ENCODE results near the gene TAS1R3. TPM values are rescaled to one million over a fixed set of nuclear protein-coding genes. Genes with fewer than 3 reads are reported as not detected.

Gene TAS1R3
- total and polyA plus RNA-seq, 10 of the 15 experiments (the other 5 are each of a cell fraction or from before 2014, with no cell fraction given): 0.04 to 0.51 (median 0.08) TPM; not detected in 3

DNA sequence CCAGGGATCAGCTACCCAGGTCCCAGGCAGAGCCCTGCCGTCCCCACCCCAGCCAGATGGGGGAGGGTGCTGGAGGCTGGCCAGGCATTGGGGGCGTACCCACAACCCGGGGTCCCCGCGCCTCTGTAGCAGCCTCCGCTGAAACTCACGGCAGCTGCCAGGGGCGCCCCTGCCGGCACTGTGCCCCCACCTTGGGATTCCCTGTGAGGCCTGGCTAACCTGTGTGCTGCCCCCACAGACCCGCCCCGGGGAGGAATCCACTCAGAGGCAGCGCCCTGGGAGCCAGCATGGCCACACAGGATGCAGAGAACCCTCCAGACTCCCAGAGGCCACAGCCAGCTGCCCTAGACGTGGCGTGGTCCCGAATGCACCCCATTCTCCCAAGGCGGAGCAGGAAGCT is 14.3 kb downstream of the TAS1R3 start (continued):
- TF ChIP-seq, protein P1, sequence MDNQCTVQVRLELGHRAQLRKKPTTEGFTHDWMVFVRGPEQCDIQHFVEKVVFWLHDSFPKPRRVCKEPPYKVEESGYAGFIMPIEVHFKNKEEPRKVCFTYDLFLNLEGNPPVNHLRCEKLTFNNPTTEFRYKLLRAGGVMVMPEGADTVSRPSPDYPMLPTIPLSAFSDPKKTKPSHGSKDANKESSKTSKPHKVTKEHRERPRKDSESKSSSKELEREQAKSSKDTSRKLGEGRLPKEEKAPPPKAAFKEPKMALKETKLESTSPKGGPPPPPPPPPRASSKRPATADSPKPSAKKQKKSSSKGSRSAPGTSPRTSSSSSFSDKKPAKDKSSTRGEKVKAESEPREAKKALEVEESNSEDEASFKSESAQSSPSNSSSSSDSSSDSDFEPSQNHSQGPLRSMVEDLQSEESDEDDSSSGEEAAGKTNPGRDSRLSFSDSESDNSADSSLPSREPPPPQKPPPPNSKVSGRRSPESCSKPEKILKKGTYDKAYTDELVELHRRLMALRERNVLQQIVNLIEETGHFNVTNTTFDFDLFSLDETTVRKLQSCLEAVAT (IDR thresholded peaks at IDR 0.05): no peak

DNA sequence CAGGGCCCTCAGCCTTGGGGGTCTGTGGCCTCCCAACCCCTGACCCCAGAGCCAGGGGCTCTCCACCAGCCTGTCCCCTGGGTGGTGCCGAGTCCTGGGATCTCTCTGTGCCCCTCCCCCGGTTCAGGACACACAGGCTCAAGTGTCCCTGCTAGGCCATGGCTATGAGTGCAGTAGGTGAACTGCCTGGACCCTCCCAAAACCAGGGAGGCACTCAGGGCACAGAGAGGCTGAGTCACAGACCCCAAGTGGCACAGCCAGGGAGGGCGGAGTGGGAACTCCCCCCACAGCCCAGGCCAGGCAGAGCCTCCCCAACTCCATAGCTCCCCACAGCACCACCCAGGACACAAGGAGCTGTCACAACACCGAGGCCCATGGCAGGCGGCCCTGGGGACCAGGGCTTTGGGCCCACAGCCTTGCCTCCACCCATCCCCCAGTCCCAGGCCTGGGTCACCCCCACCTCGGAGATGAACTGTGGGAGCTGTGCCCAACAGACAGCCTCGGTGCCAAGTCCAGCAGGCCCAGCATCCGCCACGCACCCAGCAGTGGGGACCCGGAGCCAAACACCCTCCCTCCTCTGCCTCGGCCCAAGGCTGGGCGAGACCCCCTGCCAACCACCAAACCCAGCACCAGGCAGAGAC is 14.9 kb downstream of the TAS1R3 start:
- RAD21 ChIA-PET (ENCODE audit: unreplicated experiment): interaction anchor here (0.9 kb wide), 1 partner anchor 8 kb away, joined by 3 read pairs; no protein-coding TSS in a partner anchor
- Histone ChIP-seq H3K9me3 (replicated peaks; ENCODE audit: control insufficient read depth, insufficient read depth, low read length) (no peaks in the 10 kb centered on the region), H3K27ac (ENCODE audit: control insufficient read depth, insufficient read depth) (no peak overlapping the region), H2AFZ (ENCODE audit: control insufficient read depth, low read depth, low read length) (no peak overlapping the region), H3K36me3 (ENCODE audit: control insufficient read depth in 2 of 2, insufficient read depth in 2 of 2, low read length in 1 of 2) (peaks cover 0 to under 1% of the 10 kb centered on the region in 2 experiments; a peak in 1 of 4 replicates), H3K79me2 (ENCODE audit: control insufficient read depth, insufficient read depth, low read length) (peaks cover 2% of the 10 kb centered on the region), H3K4me2 (ENCODE audit: control insufficient read depth, insufficient read depth) (no peak overlapping the region; the same call in 1 of the 2 replicates), H3K4me1 (ENCODE audit: control insufficient read depth, insufficient read depth, low read length) (peaks cover 6% of the 10 kb centered on the region; the same call in 1 of the 2 replicates), H3K27me3 (replicated peaks in 1 of 2; ENCODE audit: control insufficient read depth in 2 of 2, insufficient read depth in 2 of 2, low read length in 1 of 2) (no peaks in the 10 kb centered on the region), H3K4me3 (no peak overlapping the region), H3K9ac (ENCODE audit: control insufficient read depth, insufficient read depth, low read length) (no peak overlapping the region), H4K20me1 (ENCODE audit: control insufficient read depth, insufficient read depth) (no peaks in the 10 kb centered on the region)
- DNase-seq (ENCODE audit: low read depth, low spot score) (no peak), FAIRE-seq (no peak), ATAC-seq (no peak)
- BruUV-seq (replicated peaks): no TSS peak
- SMC1A ChIA-PET (ENCODE audit: uncharacterized antibody, unreplicated experiment): no interaction called here
- intact Hi-C loops (cut with micrococcal nuclease; ENCODE audit: unreplicated experiment): no loop called here
- in situ Hi-C loops (cut with MboI): no loop called here
- POLR2A ChIA-PET: no interaction called here
- TF ChIP-seq, protein P2, sequence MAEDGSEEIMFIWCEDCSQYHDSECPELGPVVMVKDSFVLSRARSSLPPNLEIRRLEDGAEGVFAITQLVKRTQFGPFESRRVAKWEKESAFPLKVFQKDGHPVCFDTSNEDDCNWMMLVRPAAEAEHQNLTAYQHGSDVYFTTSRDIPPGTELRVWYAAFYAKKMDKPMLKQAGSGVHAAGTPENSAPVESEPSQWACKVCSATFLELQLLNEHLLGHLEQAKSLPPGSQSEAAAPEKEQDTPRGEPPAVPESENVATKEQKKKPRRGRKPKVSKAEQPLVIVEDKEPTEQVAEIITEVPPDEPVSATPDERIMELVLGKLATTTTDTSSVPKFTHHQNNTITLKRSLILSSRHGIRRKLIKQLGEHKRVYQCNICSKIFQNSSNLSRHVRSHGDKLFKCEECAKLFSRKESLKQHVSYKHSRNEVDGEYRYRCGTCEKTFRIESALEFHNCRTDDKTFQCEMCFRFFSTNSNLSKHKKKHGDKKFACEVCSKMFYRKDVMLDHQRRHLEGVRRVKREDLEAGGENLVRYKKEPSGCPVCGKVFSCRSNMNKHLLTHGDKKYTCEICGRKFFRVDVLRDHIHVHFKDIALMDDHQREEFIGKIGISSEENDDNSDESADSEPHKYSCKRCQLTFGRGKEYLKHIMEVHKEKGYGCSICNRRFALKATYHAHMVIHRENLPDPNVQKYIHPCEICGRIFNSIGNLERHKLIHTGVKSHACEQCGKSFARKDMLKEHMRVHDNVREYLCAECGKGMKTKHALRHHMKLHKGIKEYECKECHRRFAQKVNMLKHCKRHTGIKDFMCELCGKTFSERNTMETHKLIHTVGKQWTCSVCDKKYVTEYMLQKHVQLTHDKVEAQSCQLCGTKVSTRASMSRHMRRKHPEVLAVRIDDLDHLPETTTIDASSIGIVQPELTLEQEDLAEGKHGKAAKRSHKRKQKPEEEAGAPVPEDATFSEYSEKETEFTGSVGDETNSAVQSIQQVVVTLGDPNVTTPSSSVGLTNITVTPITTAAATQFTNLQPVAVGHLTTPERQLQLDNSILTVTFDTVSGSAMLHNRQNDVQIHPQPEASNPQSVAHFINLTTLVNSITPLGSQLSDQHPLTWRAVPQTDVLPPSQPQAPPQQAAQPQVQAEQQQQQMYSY (CRISPR knock-in tag; IDR thresholded peaks at IDR 0.05): no peak
- TF ChIP-seq NFYA (IDR thresholded peaks at IDR 0.05; ENCODE audit: borderline replicate concordance, low read depth, low read length) (no peak), STAT1 (conservative IDR thresholded peaks at IDR 0.05) (no peak)
- 86% methylated on average over 9 of the region's 12 CpGs for WGBS (ENCODE audit: insufficient coverage, insufficient replicate concordance, low lambda C conversion rate, missing lambda C conversion rate)
- CTCF ChIA-PET: interaction anchor here (0.7 to 1.4 kb wide), 2 partner anchors 29 to 95 kb away, joined by 3 to 4 read pairs; partner anchors contain the start of gene AURKAIP1

Data from GM12878 (cell line).